ENCODE results near the gene POLR2E.

GRCh38 chr19:1106841-1107660 lies 11.9 kb upstream of the POLR2E start:
- TF ChIP-seq POLR2AphosphoS5 (IDR thresholded peaks at IDR 0.05) (no peak), CTCF (IDR thresholded peaks at IDR 0.05) (peak in 4 of 6 experiments; percentile 9 to 28 (median 22)), EP300 (IDR thresholded peaks at IDR 0.05) (no peak), POLR2A (IDR thresholded peaks at IDR 0.05) (no peak)

Measured in upper lobe of left lung (tissue), 4 donors.